ENCODE data around the gene OGA. TPM values are rescaled to one million over a fixed set of nuclear protein-coding genes. Genes with fewer than 3 reads are reported as not detected.

Gene OGA
- total RNA-seq, 2 donors from 2014 or later, result 41.6 to 50.9 TPM

DNA sequence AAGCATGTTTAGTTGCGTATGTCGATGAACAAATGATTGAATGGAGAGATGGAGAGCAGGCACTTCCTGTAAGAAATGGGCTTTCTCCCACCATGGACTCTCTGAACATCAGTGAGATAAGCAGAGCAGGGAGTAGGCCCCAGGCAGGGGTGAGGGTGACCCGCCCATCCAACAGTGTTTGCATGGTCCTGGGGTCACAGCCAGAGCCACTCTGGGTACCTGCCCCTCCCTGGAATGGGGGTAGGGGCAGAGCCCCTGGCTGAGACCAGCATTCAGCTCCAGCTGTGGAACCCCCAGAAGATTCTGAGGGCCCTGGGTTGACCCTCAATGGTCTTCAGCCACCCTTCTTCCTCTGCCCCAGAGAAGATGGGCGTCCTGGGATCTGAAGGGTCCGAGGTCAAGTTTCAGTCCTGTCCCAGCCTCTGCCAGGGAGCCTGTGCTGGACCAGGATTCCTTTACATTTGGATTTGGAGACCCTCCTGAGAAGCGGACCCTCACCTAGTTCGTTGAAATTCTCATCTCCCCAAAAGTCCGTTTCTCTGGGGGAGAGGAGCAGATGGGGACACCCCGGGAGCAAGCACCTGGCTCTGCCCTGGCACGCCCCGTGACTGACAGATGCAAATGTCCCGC is 40.0 kb downstream of the OGA start:
- Histone ChIP-seq H3K4me1 (peaks cover 0 to 62% of the 10 kb centered on the region in 2 donors), H3K27ac (no peak overlapping the region), H3K27me3 (peaks cover 21 to 32% of the 10 kb centered on the region in 2 donors), H3K36me3 (no peaks in the 10 kb centered on the region), H3K9me3 (no peaks in the 10 kb centered on the region), H3K4me3 (peak overlapping the region in 1 of 2 donors; percentile 52)
- TF ChIP-seq, protein P1, sequence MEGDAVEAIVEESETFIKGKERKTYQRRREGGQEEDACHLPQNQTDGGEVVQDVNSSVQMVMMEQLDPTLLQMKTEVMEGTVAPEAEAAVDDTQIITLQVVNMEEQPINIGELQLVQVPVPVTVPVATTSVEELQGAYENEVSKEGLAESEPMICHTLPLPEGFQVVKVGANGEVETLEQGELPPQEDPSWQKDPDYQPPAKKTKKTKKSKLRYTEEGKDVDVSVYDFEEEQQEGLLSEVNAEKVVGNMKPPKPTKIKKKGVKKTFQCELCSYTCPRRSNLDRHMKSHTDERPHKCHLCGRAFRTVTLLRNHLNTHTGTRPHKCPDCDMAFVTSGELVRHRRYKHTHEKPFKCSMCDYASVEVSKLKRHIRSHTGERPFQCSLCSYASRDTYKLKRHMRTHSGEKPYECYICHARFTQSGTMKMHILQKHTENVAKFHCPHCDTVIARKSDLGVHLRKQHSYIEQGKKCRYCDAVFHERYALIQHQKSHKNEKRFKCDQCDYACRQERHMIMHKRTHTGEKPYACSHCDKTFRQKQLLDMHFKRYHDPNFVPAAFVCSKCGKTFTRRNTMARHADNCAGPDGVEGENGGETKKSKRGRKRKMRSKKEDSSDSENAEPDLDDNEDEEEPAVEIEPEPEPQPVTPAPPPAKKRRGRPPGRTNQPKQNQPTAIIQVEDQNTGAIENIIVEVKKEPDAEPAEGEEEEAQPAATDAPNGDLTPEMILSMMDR (IDR thresholded peaks at IDR 0.05), result no peak
- DNase-seq (ENCODE audit: low spot score), result peak; percentile 47

DNA sequence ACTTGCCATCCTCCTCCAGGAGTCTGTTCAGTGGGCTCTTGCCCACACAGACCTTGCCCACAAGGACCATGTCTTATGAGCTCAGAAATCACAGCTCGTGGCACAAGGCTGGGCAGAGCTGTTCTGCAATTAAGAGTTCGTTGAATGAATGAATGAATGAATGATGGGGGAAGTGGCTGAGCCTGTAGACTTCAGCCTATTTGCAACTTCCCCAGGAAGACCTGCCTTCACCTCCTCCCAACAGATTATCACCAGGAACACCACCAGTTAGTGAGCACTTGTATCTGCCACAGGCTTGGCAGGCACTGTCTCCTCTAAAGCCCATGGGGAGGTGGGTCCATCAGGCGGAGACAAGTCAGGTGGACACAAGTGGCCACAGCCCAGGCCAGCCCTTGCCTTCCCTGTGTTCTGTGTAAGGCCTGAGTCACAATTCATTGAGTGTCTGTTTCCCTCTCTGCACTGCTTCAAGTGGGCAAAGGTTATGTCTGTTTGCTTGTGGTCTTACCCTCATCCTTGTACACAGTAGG is 40.6 kb downstream of the OGA start:
- peaks cover 22 to 34% of the 10 kb centered on the region in 2 donors for H3K27me3 ChIP-seq
- H3K4me3 ChIP-seq, result no peak overlapping the region
- H3K4me1 ChIP-seq, result peaks cover 0 to 58% of the 10 kb centered on the region in 2 donors
- no peak overlapping the region for H3K27ac ChIP-seq
- TF ChIP-seq, protein P1 (IDR thresholded peaks at IDR 0.05), result no peak
- H3K36me3 ChIP-seq, result no peaks in the 10 kb centered on the region
- no peak for DNase-seq (ENCODE audit: low spot score)
- no peaks in the 10 kb centered on the region for H3K9me3 ChIP-seq

DNA sequence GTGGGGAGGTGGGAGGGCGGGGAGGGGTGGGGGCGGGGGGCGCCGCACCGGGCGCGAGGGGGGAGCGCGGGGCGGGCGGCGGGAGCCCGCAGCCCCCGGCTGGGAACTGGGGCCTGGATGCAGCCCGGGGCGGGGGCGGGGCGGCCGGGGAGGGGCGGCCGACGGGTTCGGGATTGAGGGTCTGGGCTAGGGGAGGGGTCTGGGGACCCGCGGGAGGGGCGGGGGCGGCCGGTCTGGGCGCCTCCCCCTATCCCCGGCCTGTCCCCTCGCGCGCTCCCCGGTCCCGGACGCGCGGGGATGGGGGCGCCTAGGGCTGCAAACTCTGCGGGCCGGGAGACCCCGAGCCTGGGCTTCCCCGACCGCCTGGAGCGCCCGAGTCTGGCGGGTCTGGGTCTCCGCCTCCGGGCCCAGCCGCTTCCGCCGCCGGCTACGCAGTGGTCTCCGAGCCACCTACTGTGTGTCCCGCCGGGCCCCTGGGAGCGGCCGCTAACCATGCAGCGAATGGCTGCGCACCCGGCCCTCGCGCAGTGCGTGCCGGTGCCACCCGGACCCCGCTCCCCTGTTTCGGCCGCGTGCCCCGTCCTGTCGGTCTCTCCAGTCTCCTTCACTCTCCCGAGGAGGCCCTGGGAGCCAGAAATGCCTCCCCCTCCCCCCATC is 42.0 kb downstream of the OGA start:
- Histone ChIP-seq H3K27ac (no peak overlapping the region), H3K4me1 (peaks cover 0 to 46% of the 10 kb centered on the region in 2 donors), H3K9me3 (no peaks in the 10 kb centered on the region), H3K27me3 (peaks cover 22 to 34% of the 10 kb centered on the region in 2 donors), H3K36me3 (no peaks in the 10 kb centered on the region), H3K4me3 (peak overlapping the region in 1 of 2 donors; percentile 34)
- no peak for DNase-seq (ENCODE audit: low spot score)
- TF ChIP-seq, protein P1 (IDR thresholded peaks at IDR 0.05), result no peak

DNA sequence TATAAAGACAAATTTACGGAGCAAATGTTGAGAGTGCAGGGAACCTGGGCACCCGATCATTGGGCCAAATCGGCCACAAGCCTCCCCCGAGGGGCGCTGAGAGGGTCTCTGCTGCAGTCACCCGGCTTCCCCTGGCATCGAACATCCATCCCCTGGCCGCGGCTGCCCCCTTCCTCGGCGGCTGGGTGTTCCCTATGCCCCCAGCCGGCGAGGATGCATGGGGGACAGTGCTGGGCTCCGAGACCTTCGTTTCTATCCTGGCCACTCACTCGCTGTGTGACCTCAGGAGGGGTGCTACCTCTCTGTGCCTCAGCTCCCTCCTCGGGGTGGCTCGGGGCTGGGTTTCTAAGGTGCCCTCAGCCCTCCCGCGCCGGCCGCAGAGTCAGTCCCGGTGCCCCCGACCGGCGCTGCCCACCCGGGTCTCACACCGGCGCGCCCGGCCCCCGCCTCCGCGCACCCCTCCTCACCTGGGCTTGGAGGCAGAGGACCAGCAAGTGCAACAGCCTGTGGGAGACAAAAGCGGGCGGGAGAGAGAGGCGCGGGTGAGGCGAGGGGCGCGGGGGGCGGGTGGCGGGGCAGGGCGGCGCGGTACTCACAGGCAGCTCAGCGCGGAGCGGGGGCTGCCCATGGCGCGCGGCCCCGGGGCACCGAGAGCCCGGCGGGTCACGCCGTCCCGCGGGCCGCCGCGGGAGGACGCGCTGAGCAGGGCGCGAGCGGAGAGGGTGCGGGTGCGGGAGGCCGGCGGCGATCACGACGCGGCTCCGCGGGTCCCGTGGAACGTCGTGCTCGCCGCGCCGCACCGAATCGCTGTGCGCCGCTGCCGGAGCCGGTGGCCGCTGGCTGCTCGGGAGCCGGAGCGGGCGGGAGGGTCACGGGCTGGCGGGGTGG is 42.7 kb downstream of the OGA start, which contains the start of gene FGF8:
Gene FGF8, minus strand, starts transcription at position 842 of the 888 bp plus-strand sequence. Its CDS starts 214 bp downstream, at position 628.
- Histone ChIP-seq H3K36me3 (no peaks in the 10 kb centered on the region), H3K4me3 (peak within 1 kb of the TSS; percentile 11 to 34), H3K4me1 (peaks cover 0 to 41% of the 10 kb centered on the region in 2 donors), H3K27me3 (peaks cover 22 to 34% of the 10 kb centered on the region in 2 donors), H3K27ac (no peak within 1 kb of the TSS), H3K9me3 (no peaks in the 10 kb centered on the region)
- TF ChIP-seq, protein P1 (IDR thresholded peaks at IDR 0.05), result no peak
- DNase-seq (ENCODE audit: low spot score), result no peak

DNA sequence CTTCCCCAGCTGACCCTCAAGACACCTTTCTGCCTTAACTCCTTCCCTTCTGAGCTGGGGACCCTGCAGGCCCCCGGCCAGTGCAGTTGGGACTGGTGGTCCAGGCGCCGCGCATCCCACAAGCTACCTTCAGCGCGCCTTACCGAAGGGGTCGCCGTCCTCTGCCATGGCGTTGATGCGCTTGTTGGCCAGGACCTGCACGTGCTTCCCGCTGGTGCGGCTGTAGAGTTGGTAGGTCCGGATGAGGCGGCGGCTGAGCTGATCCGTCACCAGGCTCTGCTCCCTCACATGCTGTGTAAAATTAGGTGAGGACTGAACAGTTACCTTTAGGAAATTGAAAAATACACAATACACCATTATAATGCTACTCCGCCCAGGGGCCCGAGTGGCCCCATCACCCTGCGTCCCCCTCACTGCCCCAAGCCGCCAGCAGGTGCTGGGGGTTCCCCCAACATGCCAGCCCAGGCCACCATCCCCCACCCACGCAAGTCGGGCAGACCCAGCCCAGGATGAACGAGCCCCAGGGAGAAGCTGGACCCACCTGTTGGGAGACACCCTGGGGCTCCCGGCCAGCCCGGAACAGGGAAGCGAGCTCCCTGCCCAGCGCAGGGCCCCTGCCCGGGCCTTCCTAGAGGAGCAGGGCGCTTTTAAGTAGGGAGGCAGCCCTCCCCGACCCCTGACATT is 43.5 kb downstream of the OGA start:
- Histone ChIP-seq H3K4me1 (peaks cover 0 to 33% of the 10 kb centered on the region in 2 donors), H3K27me3 (peaks cover 22 to 34% of the 10 kb centered on the region in 2 donors), H3K9me3 (no peaks in the 10 kb centered on the region), H3K4me3 (no peak overlapping the region), H3K27ac (no peak overlapping the region), H3K36me3 (no peaks in the 10 kb centered on the region)
- TF ChIP-seq, protein P1 (IDR thresholded peaks at IDR 0.05), result no peak
- no peak for DNase-seq (ENCODE audit: low spot score)

Data from right atrium auricular region (tissue), 2 donors.